ENCODE data around the gene PSAP.

- TF ChIP-seq CTCF (conservative IDR thresholded peaks at IDR 0.05) (no peak), EZH2 (IDR thresholded peaks at IDR 0.05; ENCODE audit: low read depth) (no peak)
Observed at GRCh38 chr10:71833451-71834342, 17.4 kb downstream of the PSAP start.
